ENCODE measurements around the gene CFAP107.
"Not testable (repeated sequence)": the region's sequence is repeated elsewhere in the genome, so short reads cannot be mapped to it uniquely, and the experiment has no call there.

DNA sequence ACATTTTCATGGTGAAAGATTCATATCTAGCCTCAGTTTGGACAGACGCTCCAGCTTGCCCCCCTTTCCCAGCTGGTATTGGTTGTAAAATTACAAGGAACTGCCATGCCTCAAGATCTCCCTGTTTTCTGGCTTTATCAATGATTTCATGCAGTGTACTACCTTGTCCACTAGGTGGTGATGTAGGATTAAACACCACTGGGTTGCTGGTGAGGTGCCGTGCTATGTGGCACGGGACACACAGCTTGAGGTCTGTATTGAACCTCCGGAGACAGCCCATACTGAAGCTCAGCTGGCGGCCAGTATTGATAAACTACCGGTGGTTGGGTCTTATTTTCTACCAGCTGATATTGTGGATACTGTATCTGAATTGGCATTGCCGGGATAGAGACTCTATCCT, 37.8 kb downstream of the CFAP107 start:
- not testable (repeated sequence) for TF ChIP-seq ZNF260 (CRISPR knock-in tag; IDR thresholded peaks at IDR 0.05; ENCODE audit: borderline replicate concordance, low read depth); CHCHD3 (CRISPR knock-in tag; IDR thresholded peaks at IDR 0.05); NR1H2 (CRISPR knock-in tag; IDR thresholded peaks at IDR 0.05; ENCODE audit: borderline replicate concordance, low read depth); ZSCAN9 (CRISPR knock-in tag; IDR thresholded peaks at IDR 0.05; ENCODE audit: borderline replicate concordance); RFX1 (IDR thresholded peaks at IDR 0.05); HNRNPUL1 (IDR thresholded peaks at IDR 0.05; ENCODE audit: low read depth, low read length); ZNF354B (CRISPR knock-in tag; IDR thresholded peaks at IDR 0.05); TAF1 (CRISPR knock-in tag; IDR thresholded peaks at IDR 0.05)
- TF ChIP-seq, protein P1, sequence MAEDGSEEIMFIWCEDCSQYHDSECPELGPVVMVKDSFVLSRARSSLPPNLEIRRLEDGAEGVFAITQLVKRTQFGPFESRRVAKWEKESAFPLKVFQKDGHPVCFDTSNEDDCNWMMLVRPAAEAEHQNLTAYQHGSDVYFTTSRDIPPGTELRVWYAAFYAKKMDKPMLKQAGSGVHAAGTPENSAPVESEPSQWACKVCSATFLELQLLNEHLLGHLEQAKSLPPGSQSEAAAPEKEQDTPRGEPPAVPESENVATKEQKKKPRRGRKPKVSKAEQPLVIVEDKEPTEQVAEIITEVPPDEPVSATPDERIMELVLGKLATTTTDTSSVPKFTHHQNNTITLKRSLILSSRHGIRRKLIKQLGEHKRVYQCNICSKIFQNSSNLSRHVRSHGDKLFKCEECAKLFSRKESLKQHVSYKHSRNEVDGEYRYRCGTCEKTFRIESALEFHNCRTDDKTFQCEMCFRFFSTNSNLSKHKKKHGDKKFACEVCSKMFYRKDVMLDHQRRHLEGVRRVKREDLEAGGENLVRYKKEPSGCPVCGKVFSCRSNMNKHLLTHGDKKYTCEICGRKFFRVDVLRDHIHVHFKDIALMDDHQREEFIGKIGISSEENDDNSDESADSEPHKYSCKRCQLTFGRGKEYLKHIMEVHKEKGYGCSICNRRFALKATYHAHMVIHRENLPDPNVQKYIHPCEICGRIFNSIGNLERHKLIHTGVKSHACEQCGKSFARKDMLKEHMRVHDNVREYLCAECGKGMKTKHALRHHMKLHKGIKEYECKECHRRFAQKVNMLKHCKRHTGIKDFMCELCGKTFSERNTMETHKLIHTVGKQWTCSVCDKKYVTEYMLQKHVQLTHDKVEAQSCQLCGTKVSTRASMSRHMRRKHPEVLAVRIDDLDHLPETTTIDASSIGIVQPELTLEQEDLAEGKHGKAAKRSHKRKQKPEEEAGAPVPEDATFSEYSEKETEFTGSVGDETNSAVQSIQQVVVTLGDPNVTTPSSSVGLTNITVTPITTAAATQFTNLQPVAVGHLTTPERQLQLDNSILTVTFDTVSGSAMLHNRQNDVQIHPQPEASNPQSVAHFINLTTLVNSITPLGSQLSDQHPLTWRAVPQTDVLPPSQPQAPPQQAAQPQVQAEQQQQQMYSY (CRISPR knock-in tag; IDR thresholded peaks at IDR 0.05) = not testable (repeated sequence)
- TF ChIP-seq, protein P2, sequence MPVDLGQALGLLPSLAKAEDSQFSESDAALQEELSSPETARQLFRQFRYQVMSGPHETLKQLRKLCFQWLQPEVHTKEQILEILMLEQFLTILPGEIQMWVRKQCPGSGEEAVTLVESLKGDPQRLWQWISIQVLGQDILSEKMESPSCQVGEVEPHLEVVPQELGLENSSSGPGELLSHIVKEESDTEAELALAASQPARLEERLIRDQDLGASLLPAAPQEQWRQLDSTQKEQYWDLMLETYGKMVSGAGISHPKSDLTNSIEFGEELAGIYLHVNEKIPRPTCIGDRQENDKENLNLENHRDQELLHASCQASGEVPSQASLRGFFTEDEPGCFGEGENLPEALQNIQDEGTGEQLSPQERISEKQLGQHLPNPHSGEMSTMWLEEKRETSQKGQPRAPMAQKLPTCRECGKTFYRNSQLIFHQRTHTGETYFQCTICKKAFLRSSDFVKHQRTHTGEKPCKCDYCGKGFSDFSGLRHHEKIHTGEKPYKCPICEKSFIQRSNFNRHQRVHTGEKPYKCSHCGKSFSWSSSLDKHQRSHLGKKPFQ (CRISPR knock-in tag; IDR thresholded peaks at IDR 0.05; ENCODE audit: insufficient replicate concordance) = not testable (repeated sequence)
- TF ChIP-seq, protein P3, sequence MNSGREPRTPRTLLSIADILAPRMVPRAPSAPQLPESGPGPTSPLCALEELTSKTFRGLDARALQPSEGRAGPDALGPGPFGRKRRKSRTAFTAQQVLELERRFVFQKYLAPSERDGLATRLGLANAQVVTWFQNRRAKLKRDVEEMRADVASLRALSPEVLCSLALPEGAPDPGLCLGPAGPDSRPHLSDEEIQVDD (CRISPR knock-in tag; IDR thresholded peaks at IDR 0.05; ENCODE audit: borderline replicate concordance) = not testable (repeated sequence)
- TF ChIP-seq, protein P4, sequence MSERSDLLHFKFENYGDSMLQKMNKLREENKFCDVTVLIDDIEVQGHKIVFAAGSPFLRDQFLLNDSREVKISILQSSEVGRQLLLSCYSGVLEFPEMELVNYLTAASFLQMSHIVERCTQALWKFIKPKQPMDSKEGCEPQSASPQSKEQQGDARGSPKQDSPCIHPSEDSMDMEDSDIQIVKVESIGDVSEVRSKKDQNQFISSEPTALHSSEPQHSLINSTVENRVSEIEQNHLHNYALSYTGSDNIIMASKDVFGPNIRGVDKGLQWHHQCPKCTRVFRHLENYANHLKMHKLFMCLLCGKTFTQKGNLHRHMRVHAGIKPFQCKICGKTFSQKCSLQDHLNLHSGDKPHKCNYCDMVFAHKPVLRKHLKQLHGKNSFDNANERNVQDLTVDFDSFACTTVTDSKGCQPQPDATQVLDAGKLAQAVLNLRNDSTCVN (CRISPR knock-in tag; IDR thresholded peaks at IDR 0.05; ENCODE audit: borderline replicate concordance) = not testable (repeated sequence)
- TF ChIP-seq, protein P5, sequence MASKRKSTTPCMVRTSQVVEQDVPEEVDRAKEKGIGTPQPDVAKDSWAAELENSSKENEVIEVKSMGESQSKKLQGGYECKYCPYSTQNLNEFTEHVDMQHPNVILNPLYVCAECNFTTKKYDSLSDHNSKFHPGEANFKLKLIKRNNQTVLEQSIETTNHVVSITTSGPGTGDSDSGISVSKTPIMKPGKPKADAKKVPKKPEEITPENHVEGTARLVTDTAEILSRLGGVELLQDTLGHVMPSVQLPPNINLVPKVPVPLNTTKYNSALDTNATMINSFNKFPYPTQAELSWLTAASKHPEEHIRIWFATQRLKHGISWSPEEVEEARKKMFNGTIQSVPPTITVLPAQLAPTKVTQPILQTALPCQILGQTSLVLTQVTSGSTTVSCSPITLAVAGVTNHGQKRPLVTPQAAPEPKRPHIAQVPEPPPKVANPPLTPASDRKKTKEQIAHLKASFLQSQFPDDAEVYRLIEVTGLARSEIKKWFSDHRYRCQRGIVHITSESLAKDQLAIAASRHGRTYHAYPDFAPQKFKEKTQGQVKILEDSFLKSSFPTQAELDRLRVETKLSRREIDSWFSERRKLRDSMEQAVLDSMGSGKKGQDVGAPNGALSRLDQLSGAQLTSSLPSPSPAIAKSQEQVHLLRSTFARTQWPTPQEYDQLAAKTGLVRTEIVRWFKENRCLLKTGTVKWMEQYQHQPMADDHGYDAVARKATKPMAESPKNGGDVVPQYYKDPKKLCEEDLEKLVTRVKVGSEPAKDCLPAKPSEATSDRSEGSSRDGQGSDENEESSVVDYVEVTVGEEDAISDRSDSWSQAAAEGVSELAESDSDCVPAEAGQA (IDR thresholded peaks at IDR 0.05; ENCODE audit: low read depth) = not testable (repeated sequence)
- TF ChIP-seq, protein P5 (CRISPR knock-in tag; IDR thresholded peaks at IDR 0.05; ENCODE audit: borderline replicate concordance) = not testable (repeated sequence)
